IMR-90 (cell line): Measurements from ENCODE around the gene EVI5. TPM values are rescaled to one million over a fixed set of nuclear protein-coding genes. Genes with fewer than 3 reads are reported as not detected.
"Not testable (repeated sequence)": the region's sequence is repeated elsewhere in the genome, so short reads cannot be mapped to it uniquely, and the experiment has no call there.

ENCODE experiments used
- ATAC-seq: fragments of 200-7000 bp; cut with Tn5 transposase; 2 replicates; pipeline ENCODE4 v1.9.1; 2020; ENCODE audit warnings: low read depth, mild to moderate bottlenecking, moderate library complexity
- BruUV-seq: library from RNA; stranded (reverse); fragments of 400-500 nt; replicated peaks from 2 replicates; lab custom pipeline; 2021; lab: Mats Ljungman, UMichigan
- CTCF ChIA-PET: fragments of 300-600 bp; formaldehyde crosslinking; extraction: SDS; loops from one replicate; lab custom pipeline; 2021; ENCODE audit warnings: antibody characterized with exemption; lab: Yijun Ruan, JAX
- POLR2A ChIA-PET: fragments of 300-600 bp; sonication (Branson Sonifier 250); formaldehyde crosslinking; loops from one replicate; lab custom pipeline; 2022; ENCODE audit warnings: antibody characterized with exemption; ENCODE audit not compliant: unreplicated experiment; lab: Charles Lee
- DNase-seq: peaks from one replicate; pipeline ENCODE4 v3.0.0; 2013
- H2AFZ ChIP-seq: replicated peaks from 2 replicates; pipeline ENCODE3; 2013; ENCODE audit warnings: low read length, mild to moderate bottlenecking; ENCODE audit not compliant: poor library complexity
- H2AK5ac ChIP-seq: 2 replicates; pipeline ENCODE4 v1.6.1; 2013; ENCODE audit warnings: low read depth, low read length, inconsistent platforms
- H2AK9ac ChIP-seq: replicated peaks from 2 replicates; pipeline ENCODE3; 2013; ENCODE audit warnings: mild to moderate bottlenecking, low read depth, low read length, moderate library complexity; ENCODE audit not compliant: poor library complexity
- H2BK120ac ChIP-seq: 2 replicates; pipeline ENCODE4 v1.6.1; 2013; ENCODE audit warnings: low read depth, low read length, inconsistent platforms
- H2BK15ac ChIP-seq: 3 replicates; pipeline ENCODE4 v1.6.1; 2013; ENCODE audit warnings: low read depth, low read length, inconsistent platforms
- H2BK20ac ChIP-seq: 2 replicates; pipeline ENCODE4 v1.6.1; 2013; ENCODE audit warnings: low read depth, mild to moderate bottlenecking, inconsistent platforms, low read length, moderate library complexity
- H2BK5ac ChIP-seq: 2 replicates; pipeline ENCODE4 v1.6.1; 2013; ENCODE audit warnings: mild to moderate bottlenecking, low read depth, low read length, inconsistent platforms; ENCODE audit not compliant: poor library complexity, severe bottlenecking
- H3K14ac ChIP-seq: replicated peaks from 2 replicates; pipeline ENCODE4 v1.6.1; 2013; ENCODE audit warnings: low read depth, low read length, inconsistent platforms
- H3K18ac ChIP-seq: 2 replicates; pipeline ENCODE4 v1.6.1; 2013; ENCODE audit warnings: low read depth, low read length, control low read depth
- H3K23ac ChIP-seq: 2 replicates; pipeline ENCODE4 v1.6.1; 2013; ENCODE audit warnings: low read depth, low read length, inconsistent platforms
- H3K27ac ChIP-seq: 2 replicates; pipeline ENCODE4 v1.5.1; 2013; ENCODE audit warnings: mild to moderate bottlenecking, control low read depth, low read length; ENCODE audit not compliant: insufficient read depth
- H3K27me3 ChIP-seq: 2 replicates; pipeline ENCODE4 v1.6.1; 2013; ENCODE audit warnings: low read length; ENCODE audit not compliant: control insufficient read depth, insufficient read depth
- H3K36me3 ChIP-seq: 2 replicates; pipeline ENCODE4 v1.6.1; 2013; ENCODE audit warnings: low read length, mixed read lengths; ENCODE audit not compliant: control insufficient read depth, insufficient read depth
- H3K4ac ChIP-seq: 2 replicates; pipeline ENCODE4 v1.6.1; 2013; ENCODE audit warnings: low read depth, low read length, inconsistent platforms
- H3K4me1 ChIP-seq: 2 replicates; pipeline ENCODE4 v1.6.1; 2013; ENCODE audit warnings: low read length, mixed read lengths; ENCODE audit not compliant: control insufficient read depth, insufficient read depth
- H3K4me2 ChIP-seq: 2 replicates; pipeline ENCODE4 v1.6.1; 2013; ENCODE audit warnings: low read depth, mild to moderate bottlenecking, control low read depth, low read length, moderate library complexity
- H3K4me3 ChIP-seq: 2 replicates; pipeline ENCODE4 v1.5.1; 2013; ENCODE audit warnings: low read depth, mild to moderate bottlenecking, control low read depth, low read length, moderate library complexity; ENCODE audit not compliant: insufficient read depth
- H3K56ac ChIP-seq: 2 replicates; pipeline ENCODE4 v1.6.1; 2013; ENCODE audit warnings: low read length, inconsistent platforms; ENCODE audit not compliant: insufficient read depth; ENCODE audit errors: extremely low read depth
- H3K79me1 ChIP-seq, 2 experiments: 2 replicates each; pipeline ENCODE4 v1.6.1; 2013; ENCODE audit warnings: low read length in 2 of 2, inconsistent platforms in 1 of 2, low read depth in 1 of 2
- H3K9ac ChIP-seq: 2 replicates; pipeline ENCODE4 v1.6.1; 2013; ENCODE audit warnings: low read depth, low read length, control low read depth
- H3K9me1 ChIP-seq: 2 replicates; pipeline ENCODE4 v1.6.1; 2013; ENCODE audit warnings: low read length, inconsistent platforms; ENCODE audit not compliant: insufficient read depth
- H3K9me3 ChIP-seq: 2 replicates; pipeline ENCODE4 v1.6.1; 2013; ENCODE audit warnings: low read length; ENCODE audit not compliant: control insufficient read depth, insufficient read depth
- H4K20me1 ChIP-seq: 2 replicates; pipeline ENCODE4 v1.6.1; 2013; ENCODE audit warnings: low read length, inconsistent platforms; ENCODE audit not compliant: insufficient read depth
- H4K5ac ChIP-seq: 2 replicates; pipeline ENCODE4 v1.6.1; 2013; ENCODE audit warnings: mild to moderate bottlenecking, low read depth, low read length, control low read depth
- H4K8ac ChIP-seq, 2 experiments: 2 replicates each; pipeline ENCODE4 v1.6.1; 2013; ENCODE audit warnings: low read depth in 2 of 2, low read length in 2 of 2, control low read depth in 1 of 2, inconsistent platforms in 1 of 2
- H4K91ac ChIP-seq: 2 replicates; pipeline ENCODE4 v1.6.1; 2013; ENCODE audit warnings: low read depth, low read length, inconsistent platforms; ENCODE audit not compliant: insufficient read depth
- CEBPB ChIP-seq: IDR thresholded peaks from 2 replicates; pipeline ENCODE4 v1.6.1; 2012; ENCODE audit warnings: low read depth, low read length, improper control_type of control experiment
- FOS ChIP-seq: fragments of 150-350 bp; IDR thresholded peaks from 2 replicates; pipeline ENCODE4 v1.6.1; 2016; ENCODE audit warnings: low read depth, low read length
- MAFK ChIP-seq: IDR thresholded peaks from 2 replicates; pipeline ENCODE4 v1.6.1; 2012; ENCODE audit warnings: low read depth, low read length, improper control_type of control experiment
- MAZ ChIP-seq: IDR thresholded peaks from 2 replicates; pipeline ENCODE4 v1.6.1; 2012; ENCODE audit warnings: low read depth, mild to moderate bottlenecking, low read length, improper control_type of control experiment, moderate library complexity, borderline replicate concordance
- MXI1 ChIP-seq: IDR thresholded peaks from 2 replicates; pipeline ENCODE4 v1.6.1; 2012; ENCODE audit warnings: low read depth, mild to moderate bottlenecking, low read length, moderate library complexity, borderline replicate concordance
- POLR2A ChIP-seq: IDR thresholded peaks from 2 replicates; pipeline ENCODE4 v1.6.1; 2012; ENCODE audit warnings: mild to moderate bottlenecking, low read depth, low read length
- RAD21 ChIP-seq: IDR thresholded peaks from 2 replicates; pipeline ENCODE4 v1.6.1; 2012; ENCODE audit warnings: low read length, improper control_type of control experiment
- WGBS, 2 experiments: methylation state at CpG; one replicate each; pipeline versions ENCODE4 v1.1.5 to v1.1.7; 2013; ENCODE audit warnings: missing lambda C conversion rate in 2 of 2; ENCODE audit not compliant: insufficient read length in 1 of 2; ENCODE audit errors: extremely low coverage in 2 of 2; 5-methylcytosine and 5-hydroxymethylcytosine counted together
- dilution Hi-C: fragments of 300-500 bp; cut with HindIII; formaldehyde crosslinking; loops from one replicate; pipeline ENCODE4 v1.14.3; 2018; ENCODE audit warnings: low sequenced_read_pairs; ENCODE audit not compliant: unreplicated experiment
- in situ Hi-C: fragments of 300-500 bp; cut with MboI; formaldehyde crosslinking; loops from 3 replicates; pipeline ENCODE4 v1.14.3; 2019; ENCODE audit warnings: low sequenced_read_pairs, inconsistent platforms, mixed read lengths
- intact Hi-C: fragments of 100-400 bp; cut with micrococcal nuclease; formaldehyde crosslinking; loops from 2 replicates; pipeline ENCODE4 v1.10.0; 2022
- polyA plus RNA-seq, 3 experiments: library from polyadenylated mRNA; depleted of rRNA; stranded (reverse); fragments of >200 nt; gene quantifications; 2 replicates each; pipeline ENCODE4 v1.2.3, GENCODE V29; 2012; ENCODE audit warnings: low replicate concordance in 1 of 3
- total RNA-seq: library from RNA; depleted of rRNA; stranded (reverse); fragments of >200 nt; gene quantifications from 2 replicates; pipeline ENCODE4 v1.2.3, GENCODE V29; 2012

Gene EVI5
- total and polyA plus RNA-seq, 2 of the 4 experiments (the other 2 are of a cell fraction): 13.9 to 26.9 TPM

- Histone ChIP-seq H4K20me1 (no peaks in the 10 kb centered on the region; the same call in 1 of the 2 replicates), H2BK20ac (no peak overlapping the region), H2AK5ac (no peak overlapping the region), H2BK15ac (no peak overlapping the region), H4K5ac (no peak overlapping the region), H3K9me3 (no peaks in the 10 kb centered on the region), H2BK5ac (no peak overlapping the region), H3K4me2 (no peak overlapping the region), H3K4me3 (no peak overlapping the region), H3K18ac (no peak overlapping the region), H4K91ac (no peak overlapping the region), H3K27me3 (no peaks in the 10 kb centered on the region), H3K79me1 (peaks cover 25 to 44% of the 10 kb centered on the region in 2 experiments), H3K23ac (no peak overlapping the region), H4K8ac (no peak overlapping the region), H3K36me3 (0 out of 2 replicates have a peak, but pooled peaks cover 4% of the 10 kb centered on the region), H3K9ac (no peak overlapping the region), H3K4me1 (peaks cover 1% of the 10 kb centered on the region; the same call in 1 of the 2 replicates), H2BK120ac (no peak overlapping the region), H2AK9ac (no peak overlapping the region), H3K9me1 (no peaks in the 10 kb centered on the region), H3K14ac (no peak overlapping the region), H3K27ac (no peak overlapping the region), H3K56ac (no peak overlapping the region), H2AFZ (no peak overlapping the region), H3K4ac (no peak overlapping the region)
- in situ Hi-C loops: no loop called here
- TF ChIP-seq MAFK (no peak), POLR2A (no peak), FOS (no peak), RAD21 (no peak), MAZ (no peak), CEBPB (peak; percentile 72), MXI1 (no peak)
- dilution Hi-C loops: no loop called here
- CTCF ChIA-PET: no interaction called here
- ATAC-seq (0 out of 2 replicates have a peak, but pooled peaks have one; percentile 29), DNase-seq (peak; percentile 23)
- intact Hi-C loops: no loop called here
- POLR2A ChIA-PET: no interaction called here
- 92% methylated on average over 2 of the region's 4 CpGs; no CpG with 5 or more reads in 1 of the 2 experiments for WGBS, 2 experiments
- BruUV-seq: no TSS peak
Measured at GRCh38 chr1:92728697-92729096, 56.2 kb downstream of the EVI5 start.

DNA sequence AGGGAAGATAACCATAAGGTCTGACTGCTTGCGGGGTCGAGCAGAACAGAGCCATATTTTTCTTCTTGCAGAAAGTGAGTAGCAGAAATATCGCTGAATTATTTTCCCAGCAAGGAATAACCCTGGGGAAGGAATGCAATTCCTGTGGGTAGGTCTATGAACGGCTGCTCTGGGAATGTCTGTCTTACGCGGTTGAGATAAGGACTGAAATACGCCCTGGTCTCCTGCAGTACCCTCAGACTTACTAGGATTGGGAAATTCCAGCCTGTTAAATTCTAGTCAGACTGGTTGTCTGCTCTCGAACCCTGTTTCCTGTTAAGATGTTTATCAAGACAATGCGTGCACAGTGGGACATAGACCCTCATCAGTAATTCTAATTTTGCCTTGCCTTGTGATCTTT is 61.2 kb downstream of the EVI5 start:
- ATAC-seq, H2BK15ac ChIP-seq, intact Hi-C loops, H3K9me1 ChIP-seq, H2BK120ac ChIP-seq, CTCF ChIA-PET, H2BK5ac ChIP-seq, H4K91ac ChIP-seq, H2BK20ac ChIP-seq, H3K4me3 ChIP-seq, H3K27me3 ChIP-seq, H3K9ac ChIP-seq, H3K9me3 ChIP-seq, H3K14ac ChIP-seq, H2AK9ac ChIP-seq, H3K36me3 ChIP-seq, H2AK5ac ChIP-seq, H4K5ac ChIP-seq, H3K23ac ChIP-seq, H3K18ac ChIP-seq, BruUV-seq, DNase-seq, H3K27ac ChIP-seq, POLR2A ChIA-PET, H4K8ac ChIP-seq, H2AFZ ChIP-seq, dilution Hi-C loops, H4K20me1 ChIP-seq, H3K56ac ChIP-seq, H3K4ac ChIP-seq, in situ Hi-C loops, H3K4me1 ChIP-seq, H3K4me2 ChIP-seq: not testable (repeated sequence)
- H3K79me1 ChIP-seq: peaks cover 19 to 26% of the 10 kb centered on the region in 2 experiments
- WGBS, 2 experiments: 100% methylated on average over 1 of the region's 9 CpGs; no CpG with 5 or more reads in 1 of the 2 experiments
